Liver (tissue), 9 donors: ENCODE results near the gene PCDHGC4. TPM values are rescaled to one million over a fixed set of nuclear protein-coding genes. Genes with fewer than 3 reads are reported as not detected.

Source experiments
- DNase-seq: peaks from one replicate; pipeline ENCODE4 v3.0.0-alpha.2; 2017; ENCODE audit warnings: low spot score
- H3K27ac ChIP-seq, 2 donors: one replicate each; pipeline ENCODE4 v1.7.0; 2013; ENCODE audit warnings: inconsistent platforms in 2 of 2, low read length in 2 of 2, control low read depth in 1 of 2, low read depth in 1 of 2, mild to moderate bottlenecking in 1 of 2
- H3K27me3 ChIP-seq, 4 donors: one replicate each; pipeline versions ENCODE4 v1.6.1 to v1.7.0; 2013; ENCODE audit warnings: low read length in 3 of 4, inconsistent platforms in 1 of 4, mild to moderate bottlenecking in 1 of 4, moderate library complexity in 1 of 4; ENCODE audit not compliant: control insufficient read depth in 4 of 4, insufficient read depth in 4 of 4
- H3K36me3 ChIP-seq, 4 donors: one replicate each; pipeline versions ENCODE4 v1.6.1 to v1.7.0; 2013; ENCODE audit warnings: low read length in 3 of 4, mild to moderate bottlenecking in 3 of 4, low read depth in 1 of 4, moderate library complexity in 1 of 4; ENCODE audit not compliant: control insufficient read depth in 4 of 4, insufficient read depth in 3 of 4
- H3K4me1 ChIP-seq, 4 donors: one replicate each; pipeline versions ENCODE4 v1.6.1 to v1.7.0; 2013; ENCODE audit warnings: low read length in 3 of 4, mild to moderate bottlenecking in 3 of 4, moderate library complexity in 1 of 4; ENCODE audit not compliant: control insufficient read depth in 4 of 4, insufficient read depth in 4 of 4
- H3K4me3 ChIP-seq, 3 donors: one replicate each; pipeline versions ENCODE4 v1.6.1 to v1.7.0; 2013; ENCODE audit warnings: low read length in 3 of 3, control low read depth in 1 of 3, low read depth in 1 of 3, mild to moderate bottlenecking in 1 of 3
- H3K9ac ChIP-seq, 2 donors: one replicate each; pipeline ENCODE4 v1.7.0; 2013; ENCODE audit warnings: low read length in 2 of 2, mild to moderate bottlenecking in 2 of 2, moderate library complexity in 2 of 2, control low read depth in 1 of 2, low read depth in 1 of 2
- H3K9me3 ChIP-seq, 4 donors: one replicate each; pipeline versions ENCODE4 v1.6.1 to v1.7.0; 2013; ENCODE audit warnings: low read length in 3 of 4; ENCODE audit not compliant: control insufficient read depth in 4 of 4
- FOXA1 ChIP-seq: IDR thresholded peaks from 2 replicates; pipeline ENCODE4 v1.6.1; 2016; ENCODE audit warnings: antibody characterized with exemption
- FOXA2 ChIP-seq: IDR thresholded peaks from 2 replicates; pipeline ENCODE4 v1.6.1; 2016; ENCODE audit warnings: antibody characterized with exemption
- GABPA ChIP-seq, 2 donors: IDR thresholded peaks in 1 of 2; conservative IDR thresholded peaks in 1 of 2; 2 replicates each; pipeline ENCODE4 v1.6.1; 2016; ENCODE audit warnings: antibody characterized with exemption in 2 of 2, mild to moderate bottlenecking in 1 of 2, moderate library complexity in 1 of 2
- HNF4G ChIP-seq: IDR thresholded peaks from 2 replicates; pipeline ENCODE4 v1.6.1; 2016; ENCODE audit warnings: antibody characterized with exemption
- JUND ChIP-seq, 2 donors: IDR thresholded peaks; 2 replicates each; pipeline ENCODE4 v1.6.1; 2016; ENCODE audit warnings: antibody characterized with exemption in 2 of 2
- NR2F2 ChIP-seq: IDR thresholded peaks from 2 replicates; pipeline ENCODE4 v1.6.1; 2016; ENCODE audit warnings: antibody characterized with exemption
- RAD21 ChIP-seq, 2 donors: IDR thresholded peaks; 2 replicates each; pipeline ENCODE4 v1.6.1; 2016; ENCODE audit warnings: antibody characterized with exemption in 2 of 2, mild to moderate bottlenecking in 2 of 2
- REST ChIP-seq: IDR thresholded peaks from 2 replicates; pipeline ENCODE4 v1.6.1; 2016; ENCODE audit warnings: antibody characterized with exemption, mild to moderate bottlenecking
- RXRA ChIP-seq, 2 donors: IDR thresholded peaks; 2 replicates each; pipeline ENCODE4 v1.6.1; 2017 to 2018; ENCODE audit warnings: antibody characterized with exemption in 2 of 2, mild to moderate bottlenecking in 1 of 2
- SP1 ChIP-seq: IDR thresholded peaks from 2 replicates; pipeline ENCODE4 v1.6.1; 2018; ENCODE audit warnings: antibody characterized with exemption, mild to moderate bottlenecking
- TAF1 ChIP-seq: conservative IDR thresholded peaks from 2 replicates; pipeline ENCODE4 v1.6.1; 2016; ENCODE audit warnings: antibody characterized with exemption, mild to moderate bottlenecking
- YY1 ChIP-seq: IDR thresholded peaks from 2 replicates; pipeline ENCODE4 v1.6.1; 2016; ENCODE audit warnings: antibody characterized with exemption, mild to moderate bottlenecking
- WGBS: extraction: QIAGEN DNeasy Blood & Tissue Kit; methylation state at CpG from one replicate; pipeline ENCODE4 v1.1.7; 2013; 5-methylcytosine and 5-hydroxymethylcytosine counted together
- polyA plus RNA-seq, 2 donors: library from polyadenylated mRNA; stranded (reverse) in 1 of 2; unstranded in 1 of 2; fragments of 200-250 nt in 1 of 2; fragments of >200 nt in 1 of 2; fragmentation: Nextera tagmentation in 1 of 2; extraction: Ambion mirVana in 1 of 2; gene quantifications; one replicate each; pipeline versions ENCODE4 v1.2.1 to v1.2.3, GENCODE V29; 2013 to 2015
- total RNA-seq, 2 donors: library from RNA; depleted of rRNA; stranded (reverse); fragments of >200 nt; gene quantifications; one replicate each; pipeline ENCODE4 v1.2.3, GENCODE V29; 2014
- TF ChIP-seq, protein P1 (sequence below): fragments of 150-350 bp; IDR thresholded peaks from 2 replicates; pipeline ENCODE4 v1.5.1; 2017; ENCODE audit warnings: improper control_type of control experiment, low read depth, low read length; ENCODE audit not compliant: missing input control
- TF ChIP-seq, protein P2 (sequence below): IDR thresholded peaks from 2 replicates; pipeline ENCODE4 v1.6.1; 2016; ENCODE audit warnings: antibody characterized with exemption
- TF ChIP-seq, protein P3 (sequence below): IDR thresholded peaks from 2 replicates; pipeline ENCODE4 v1.6.1; 2016; ENCODE audit warnings: antibody characterized with exemption
- donor health status: healthy.
- donor health status: healthy.
- donor health status: healthy.
- donor health status: healthy.
- donor health status: healthy.

The PCDHGC4 gene
- total and polyA plus RNA-seq, 4 donors: 0.33 to 1.4 TPM; not detected in 2

GRCh38 chr5:141439411-141440141 lies 45.3 kb upstream of the PCDHGC4 start:
- Histone ChIP-seq H3K27ac (no peak overlapping the region), H3K4me1 (no peaks in the 10 kb centered on the region), H3K9me3 (peaks cover 8 to 35% (median 13%) of the 10 kb centered on the region in 4 donors), H3K4me3 (peak overlapping the region in 1 of 3 donors; percentile 16), H3K36me3 (no peaks in the 10 kb centered on the region), H3K9ac (no peak overlapping the region), H3K27me3 (no peaks in the 10 kb centered on the region)
- DNase-seq: no peak
- 67% methylated on average over 10 of the region's 10 CpGs for WGBS
- TF ChIP-seq JUND (IDR thresholded peaks at IDR 0.05) (no peak), YY1 (no peak), SP1 (no peak), GABPA (IDR thresholded peaks at IDR 0.05 in 1 of 2, conservative IDR thresholded peaks at IDR 0.05 in 1 of 2) (no peak), RAD21 (IDR thresholded peaks at IDR 0.05) (no peak), RXRA (IDR thresholded peaks at IDR 0.05) (no peak), HNF4G (no peak), FOXA1 (no peak), NR2F2 (no peak), REST (no peak), TAF1 (no peak), FOXA2 (no peak)
- TF ChIP-seq, protein P1, sequence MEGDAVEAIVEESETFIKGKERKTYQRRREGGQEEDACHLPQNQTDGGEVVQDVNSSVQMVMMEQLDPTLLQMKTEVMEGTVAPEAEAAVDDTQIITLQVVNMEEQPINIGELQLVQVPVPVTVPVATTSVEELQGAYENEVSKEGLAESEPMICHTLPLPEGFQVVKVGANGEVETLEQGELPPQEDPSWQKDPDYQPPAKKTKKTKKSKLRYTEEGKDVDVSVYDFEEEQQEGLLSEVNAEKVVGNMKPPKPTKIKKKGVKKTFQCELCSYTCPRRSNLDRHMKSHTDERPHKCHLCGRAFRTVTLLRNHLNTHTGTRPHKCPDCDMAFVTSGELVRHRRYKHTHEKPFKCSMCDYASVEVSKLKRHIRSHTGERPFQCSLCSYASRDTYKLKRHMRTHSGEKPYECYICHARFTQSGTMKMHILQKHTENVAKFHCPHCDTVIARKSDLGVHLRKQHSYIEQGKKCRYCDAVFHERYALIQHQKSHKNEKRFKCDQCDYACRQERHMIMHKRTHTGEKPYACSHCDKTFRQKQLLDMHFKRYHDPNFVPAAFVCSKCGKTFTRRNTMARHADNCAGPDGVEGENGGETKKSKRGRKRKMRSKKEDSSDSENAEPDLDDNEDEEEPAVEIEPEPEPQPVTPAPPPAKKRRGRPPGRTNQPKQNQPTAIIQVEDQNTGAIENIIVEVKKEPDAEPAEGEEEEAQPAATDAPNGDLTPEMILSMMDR: no peak
- TF ChIP-seq, protein P2, sequence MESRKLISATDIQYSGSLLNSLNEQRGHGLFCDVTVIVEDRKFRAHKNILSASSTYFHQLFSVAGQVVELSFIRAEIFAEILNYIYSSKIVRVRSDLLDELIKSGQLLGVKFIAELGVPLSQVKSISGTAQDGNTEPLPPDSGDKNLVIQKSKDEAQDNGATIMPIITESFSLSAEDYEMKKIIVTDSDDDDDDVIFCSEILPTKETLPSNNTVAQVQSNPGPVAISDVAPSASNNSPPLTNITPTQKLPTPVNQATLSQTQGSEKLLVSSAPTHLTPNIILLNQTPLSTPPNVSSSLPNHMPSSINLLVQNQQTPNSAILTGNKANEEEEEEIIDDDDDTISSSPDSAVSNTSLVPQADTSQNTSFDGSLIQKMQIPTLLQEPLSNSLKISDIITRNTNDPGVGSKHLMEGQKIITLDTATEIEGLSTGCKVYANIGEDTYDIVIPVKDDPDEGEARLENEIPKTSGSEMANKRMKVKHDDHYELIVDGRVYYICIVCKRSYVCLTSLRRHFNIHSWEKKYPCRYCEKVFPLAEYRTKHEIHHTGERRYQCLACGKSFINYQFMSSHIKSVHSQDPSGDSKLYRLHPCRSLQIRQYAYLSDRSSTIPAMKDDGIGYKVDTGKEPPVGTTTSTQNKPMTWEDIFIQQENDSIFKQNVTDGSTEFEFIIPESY: no peak
- TF ChIP-seq, protein P3, sequence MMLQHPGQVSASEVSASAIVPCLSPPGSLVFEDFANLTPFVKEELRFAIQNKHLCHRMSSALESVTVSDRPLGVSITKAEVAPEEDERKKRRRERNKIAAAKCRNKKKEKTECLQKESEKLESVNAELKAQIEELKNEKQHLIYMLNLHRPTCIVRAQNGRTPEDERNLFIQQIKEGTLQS: no peak

GRCh38 chr5:141440341-141440740 lies 44.5 kb upstream of the PCDHGC4 start:
- H3K4me1 ChIP-seq: no peaks in the 10 kb centered on the region
- no peaks in the 10 kb centered on the region for H3K27me3 ChIP-seq
- DNase-seq: no peak
- peaks cover 8 to 33% (median 13%) of the 10 kb centered on the region in 4 donors for H3K9me3 ChIP-seq
- no peak overlapping the region for H3K9ac ChIP-seq
- H3K27ac ChIP-seq: no peak overlapping the region
- H3K4me3 ChIP-seq: peak overlapping the region in 1 of 3 donors; percentile 31
- WGBS: 91% methylated on average over 9 of the region's 9 CpGs
- TF ChIP-seq FOXA1: no peak
- TF ChIP-seq FOXA2: no peak
- TF ChIP-seq YY1: no peak
- TF ChIP-seq GABPA (IDR thresholded peaks at IDR 0.05 in 1 of 2, conservative IDR thresholded peaks at IDR 0.05 in 1 of 2): no peak
- TF ChIP-seq, protein P3: no peak
- no peak for TF ChIP-seq TAF1
- no peak for TF ChIP-seq SP1
- no peak for TF ChIP-seq JUND (IDR thresholded peaks at IDR 0.05)
- H3K36me3 ChIP-seq: peaks cover 0 to under 1% (median 0%) of the 10 kb centered on the region in 4 donors
